Subcutaneous adipose tissue (tissue), 4 donors: ENCODE data around the gene SND1. TPM values are rescaled to one million over a fixed set of nuclear protein-coding genes. Genes with fewer than 3 reads are reported as not detected.

ENCODE experiments used
- CTCF ChIP-seq: fragments of 450-650 bp; IDR thresholded peaks from one replicate; pipeline ENCODE4 v1.5.1; 2016; ENCODE audit warnings: low read depth, mild to moderate bottlenecking, control low read depth, antibody characterized with exemption, moderate library complexity
- total RNA-seq, 4 donors: library from RNA; depleted of rRNA; stranded (reverse); fragments of >200 nt; gene quantifications; one replicate each; pipeline ENCODE4 v1.1.0, GENCODE V29; 2016

Gene SND1
- total RNA-seq, 4 donors from 2014 or later: 73.9 to 98.3 (median 88.9) TPM

- no peak for TF ChIP-seq CTCF
Observed at GRCh38 chr7:127690806-127691205, 38.8 kb downstream of the SND1 start.

GRCh38 chr7:127692200-127692599 is 40.2 kb downstream of the SND1 start:
- TF ChIP-seq CTCF: no peak

GRCh38 chr7:127699853-127700252 is 47.9 kb downstream of the SND1 start:
- no peak for TF ChIP-seq CTCF

- no peak for TF ChIP-seq CTCF
Observed at GRCh38 chr7:127702052-127702652, 50.2 kb downstream of the SND1 start.

GRCh38 chr7:127702938-127703337 is 50.9 kb downstream of the SND1 start:
- TF ChIP-seq CTCF: no peak

GRCh38 chr7:127704211-127704610 is 52.2 kb downstream of the SND1 start:
- no peak for TF ChIP-seq CTCF

- TF ChIP-seq CTCF: no peak
Observed at GRCh38 chr7:127705461-127705959, 53.5 kb downstream of the SND1 start.
